Peyer's patch (tissue), 4 donors: ENCODE results near the gene CPSF6. TPM values are rescaled to one million over a fixed set of nuclear protein-coding genes. Genes with fewer than 3 reads are reported as not detected.
"Not testable (repeated sequence)": the region's sequence is repeated elsewhere in the genome, so short reads cannot be mapped to it uniquely, and the experiment has no call there.

Experiments
- DNase-seq, 3 donors: peaks; one replicate each; pipeline ENCODE4 v3.0.0-alpha.2; 2017 to 2019
- H3K27ac ChIP-seq, 4 donors: fragments of 200-600 bp; sonication (generic); one replicate each; pipeline ENCODE4 v1.5.1; 2016 to 2019
- H3K27me3 ChIP-seq, 2 donors: fragments of 200-600 bp; sonication (generic); one replicate each; pipeline ENCODE4 v1.5.1; 2019
- H3K36me3 ChIP-seq, 3 donors: fragments of 200-600 bp; sonication (generic); one replicate each; pipeline ENCODE4 v1.5.1; 2016 to 2019
- H3K4me1 ChIP-seq, 4 donors: fragments of 200-600 bp; sonication (generic); one replicate each; pipeline ENCODE4 v1.5.1; 2016 to 2019
- H3K4me3 ChIP-seq, 4 donors: fragments of 200-600 bp; sonication (generic); 1 replicate in 3 of 4; 2 replicates in 1 of 4; pipeline ENCODE4 v1.5.1; 2016 to 2019; ENCODE audit warnings: mild to moderate bottlenecking in 1 of 4
- H3K9me3 ChIP-seq, 4 donors: fragments of 200-600 bp; sonication (generic); one replicate each; pipeline ENCODE4 v1.5.1; 2016 to 2019; ENCODE audit warnings: mild to moderate bottlenecking in 1 of 4
- CTCF ChIP-seq, 6 experiments: fragments of 450-650 bp in 4 of 6; fragments of 200-600 bp in 2 of 6; sonication (generic) in 1 of 6; IDR thresholded peaks; one replicate each; pipeline ENCODE4 v1.5.1; 2017 to 2019; ENCODE audit warnings: antibody characterized with exemption in 6 of 6, mild to moderate bottlenecking in 3 of 6, moderate library complexity in 1 of 6
- POLR2A ChIP-seq, 2 donors: fragments of 450-650 bp; IDR thresholded peaks; one replicate each; pipeline ENCODE4 v1.5.1; 2017; ENCODE audit warnings: antibody characterized with exemption in 2 of 2, mild to moderate bottlenecking in 2 of 2, moderate library complexity in 2 of 2
- total RNA-seq, 4 donors: library from RNA; depleted of rRNA; stranded (reverse); fragments of >200 nt; gene quantifications; one replicate each; pipeline ENCODE4 v1.1.0, GENCODE V29; 2016

The CPSF6 gene
- total RNA-seq, 4 donors from 2014 or later, result 25.0 to 41.6 (median 41.3) TPM

- no peak for DNase-seq
These were observed 15.5 kb downstream of the CPSF6 start for GRCh38 chr12:69254862-69255261.

GRCh38 chr12:69258655-69259054 is 19.3 kb downstream of the CPSF6 start:
- Histone ChIP-seq H3K27me3 (no peaks in the 10 kb centered on the region), H3K4me1 (no peaks in the 10 kb centered on the region), H3K9me3 (no peaks in the 10 kb centered on the region), H3K27ac (no peak overlapping the region), H3K4me3 (no peak overlapping the region), H3K36me3 (peaks cover 0 to 89% (median 5%) of the 10 kb centered on the region in 3 donors)
- TF ChIP-seq CTCF (IDR thresholded peaks at IDR 0.05), result no peak
- no peak for TF ChIP-seq POLR2A (IDR thresholded peaks at IDR 0.05)
- no peak for DNase-seq

More at GRCh38 chr12:69254862-69255261, 15.5 kb downstream of the CPSF6 start:
- H3K4me3 ChIP-seq, result no peak overlapping the region
- no peaks in the 10 kb centered on the region for H3K9me3 ChIP-seq
- H3K27me3 ChIP-seq, result no peaks in the 10 kb centered on the region
- H3K27ac ChIP-seq, result no peak overlapping the region
- TF ChIP-seq POLR2A (IDR thresholded peaks at IDR 0.05) (no peak), CTCF (IDR thresholded peaks at IDR 0.05) (no peak)
- no peaks in the 10 kb centered on the region for H3K4me1 ChIP-seq
- peaks cover 0 to 52% (median 0%) of the 10 kb centered on the region in 3 donors for H3K36me3 ChIP-seq

GRCh38 chr12:69262264-69262974 is 23.1 kb downstream of the CPSF6 start:
- Histone ChIP-seq H3K9me3 (no peaks in the 10 kb centered on the region), H3K4me1 (no peaks in the 10 kb centered on the region), H3K36me3 (peaks cover 0 to 73% (median 5%) of the 10 kb centered on the region in 3 donors), H3K27ac (no peak overlapping the region), H3K27me3 (no peaks in the 10 kb centered on the region), H3K4me3 (no peak overlapping the region)
- TF ChIP-seq CTCF (IDR thresholded peaks at IDR 0.05) (no peak), POLR2A (IDR thresholded peaks at IDR 0.05) (no peak)
- DNase-seq, result no peak

- no peak for TF ChIP-seq CTCF (IDR thresholded peaks at IDR 0.05)
- TF ChIP-seq POLR2A (IDR thresholded peaks at IDR 0.05), result no peak
- H3K4me3 ChIP-seq, result no peak overlapping the region
- peaks cover 0 to 54% (median 5%) of the 10 kb centered on the region in 3 donors for H3K36me3 ChIP-seq
- no peaks in the 10 kb centered on the region for H3K4me1 ChIP-seq
- H3K9me3 ChIP-seq, result no peaks in the 10 kb centered on the region
- H3K27ac ChIP-seq, result no peak overlapping the region
- H3K27me3 ChIP-seq, result no peaks in the 10 kb centered on the region
- no peak for DNase-seq
These were observed 25.8 kb downstream of the CPSF6 start for GRCh38 chr12:69265205-69265604.

- H3K9me3 ChIP-seq, DNase-seq, H3K4me3 ChIP-seq, H3K27me3 ChIP-seq, H3K4me1 ChIP-seq, H3K27ac ChIP-seq: not testable (repeated sequence)
- H3K36me3 ChIP-seq, result peaks cover 0 to 50% (median 5%) of the 10 kb centered on the region in 3 donors
These were observed 26.3 kb downstream of the CPSF6 start for GRCh38 chr12:69265633-69266032.

GRCh38 chr12:69266036-69266635 is 26.8 kb downstream of the CPSF6 start:
- Histone ChIP-seq H3K36me3 (peaks cover 0 to 45% (median 5%) of the 10 kb centered on the region in 3 donors), H3K27ac (no peak overlapping the region), H3K4me3 (no peak overlapping the region), H3K4me1 (no peaks in the 10 kb centered on the region), H3K9me3 (no peaks in the 10 kb centered on the region), H3K27me3 (no peaks in the 10 kb centered on the region)
- TF ChIP-seq CTCF (IDR thresholded peaks at IDR 0.05) (no peak), POLR2A (IDR thresholded peaks at IDR 0.05) (no peak)
- no peak for DNase-seq
